OCI-LY7 (cell line): ENCODE measurements around the gene PLOD1. TPM values are rescaled to one million over a fixed set of nuclear protein-coding genes. Genes with fewer than 3 reads are reported as not detected.
"Not testable (repeated sequence)": the region's sequence is repeated elsewhere in the genome, so short reads cannot be mapped to it uniquely, and the experiment has no call there.

Experiments
- BruUV-seq: library from RNA; stranded (reverse); fragments of 400-500 nt; replicated peaks from 2 replicates; lab custom pipeline; 2021; lab: Mats Ljungman, UMichigan
- CTCF ChIA-PET: fragments of 300-600 bp; sonication (Branson Sonifier 250); formaldehyde crosslinking; loops from one replicate; lab custom pipeline; 2022; ENCODE audit warnings: antibody characterized with exemption; ENCODE audit not compliant: unreplicated experiment; lab: Charles Lee
- POLR2A ChIA-PET: fragments of 300-600 bp; sonication (Branson Sonifier 250); formaldehyde crosslinking; loops from one replicate; lab custom pipeline; 2022; ENCODE audit warnings: antibody characterized with exemption; lab: Charles Lee
- DNase-seq: peaks from one replicate; pipeline ENCODE4 v3.0.0-alpha.2; 2015; ENCODE audit warnings: low spot score
- H2AFZ ChIP-seq: fragments of 200-600 bp; sonication (generic), shearing (Covaris generic); 2 replicates; pipeline ENCODE4 v1.6.1; 2014; ENCODE audit warnings: mild to moderate bottlenecking, antibody characterized with exemption, low read length, moderate library complexity
- H3K27ac ChIP-seq: fragments of 200-600 bp; sonication (generic); 2 replicates; pipeline ENCODE4 v1.5.1; 2014; ENCODE audit warnings: mixed run types, low read depth, mild to moderate bottlenecking, moderate library complexity, low read length, inconsistent platforms; ENCODE audit not compliant: poor library complexity, severe bottlenecking
- H3K36me3 ChIP-seq: fragments of 200-600 bp; sonication (generic); 2 replicates; pipeline ENCODE4 v1.6.1; 2014; ENCODE audit warnings: mild to moderate bottlenecking, antibody characterized with exemption, low read length, moderate library complexity, mixed read lengths; ENCODE audit not compliant: insufficient read depth
- H3K4me1 ChIP-seq: fragments of 200-600 bp; sonication (generic); 2 replicates; pipeline ENCODE4 v1.5.1; 2014; ENCODE audit warnings: mild to moderate bottlenecking, low read length; ENCODE audit not compliant: insufficient read depth, poor library complexity, severe bottlenecking
- H3K4me2 ChIP-seq: fragments of 200-600 bp; sonication (generic); 2 replicates; pipeline ENCODE4 v1.6.1; 2014; ENCODE audit warnings: mild to moderate bottlenecking, low read length
- H3K4me3 ChIP-seq: fragments of 200-600 bp; sonication (generic); 2 replicates; pipeline ENCODE4 v1.5.1; 2014; ENCODE audit warnings: mild to moderate bottlenecking, low read depth, low read length; ENCODE audit not compliant: poor library complexity, severe bottlenecking
- H3K79me2 ChIP-seq: fragments of 200-600 bp; sonication (generic); 2 replicates; pipeline ENCODE4 v1.6.1; 2016; ENCODE audit warnings: low read depth, mild to moderate bottlenecking, low read length, moderate library complexity, mixed read lengths; ENCODE audit not compliant: insufficient read depth
- H3K9me2 ChIP-seq: fragments of 200-600 bp; sonication (generic); 2 replicates; pipeline ENCODE4 v1.6.1; 2016; ENCODE audit warnings: mild to moderate bottlenecking, low read length, mixed read lengths; ENCODE audit not compliant: insufficient read depth
- H3K9me3 ChIP-seq: fragments of 200-600 bp; sonication (generic); 2 replicates; pipeline ENCODE4 v1.6.1; 2014; ENCODE audit warnings: mild to moderate bottlenecking, mixed run types, low read length, mixed read lengths
- H4K20me1 ChIP-seq: fragments of 200-600 bp; sonication (generic); 2 replicates; pipeline ENCODE4 v1.6.1; 2014; ENCODE audit warnings: mild to moderate bottlenecking, antibody characterized with exemption, low read length, moderate library complexity, mixed read lengths; ENCODE audit not compliant: insufficient read depth
- EZH2phosphoT487 ChIP-seq: fragments of 200-600 bp; sonication (generic); IDR thresholded peaks from 2 replicates; pipeline ENCODE4 v1.6.1; 2018; ENCODE audit warnings: low read depth, borderline replicate concordance, mild to moderate bottlenecking, mixed run types, antibody characterized with exemption, low read length, moderate library complexity, mixed read lengths
- intact Hi-C: fragments of 100-400 bp; cut with micrococcal nuclease; formaldehyde crosslinking; loops from one replicate; pipeline ENCODE4 v1.10.0; 2022; ENCODE audit not compliant: unreplicated experiment
- total RNA-seq, 2 experiments: library from RNA; depleted of rRNA in 1 of 2; stranded (reverse); fragments of >200 nt in 1 of 2; shearing (Covaris generic) in 1 of 2; gene quantifications; 2 replicates each; pipeline ENCODE4 v1.2.3, GENCODE V29; 2014 to 2022
- TF ChIP-seq, protein P1 (sequence below): fragments of 200-600 bp; sonication (generic); conservative IDR thresholded peaks from 2 replicates; pipeline ENCODE4 v1.5.1; 2014; ENCODE audit warnings: mild to moderate bottlenecking, antibody characterized with exemption, low read length, moderate library complexity, mixed read lengths

Gene PLOD1
- total RNA-seq, 2 experiments from 2014 or later = 11.3 to 11.7 TPM

DNA sequence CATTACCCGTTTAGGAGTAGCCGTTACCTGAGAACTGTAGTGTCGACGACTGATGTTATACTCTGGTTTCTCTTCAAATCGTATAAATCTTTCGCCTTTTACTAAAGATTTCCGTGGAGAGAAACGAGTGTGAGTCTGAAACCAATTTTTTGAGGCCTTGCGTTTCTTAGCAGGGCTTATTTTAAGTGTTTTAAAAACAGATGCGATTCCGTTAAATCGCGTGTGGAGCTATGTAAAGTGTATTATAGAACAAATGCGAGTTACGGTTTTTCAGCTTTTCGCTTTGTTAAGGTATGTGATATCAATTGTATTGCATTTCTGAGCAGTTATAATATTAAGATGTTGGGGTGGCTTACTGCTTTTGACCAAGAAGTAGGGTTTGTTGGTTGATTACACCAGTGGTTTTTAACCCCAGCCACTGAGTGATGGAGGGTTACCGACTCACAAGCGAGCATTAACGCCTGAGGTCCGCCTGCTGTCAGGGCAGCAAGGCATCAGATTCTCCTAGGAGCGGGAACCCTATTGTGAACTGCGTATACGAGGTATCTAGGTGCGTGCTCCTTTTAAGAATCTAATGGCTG, 26.3 kb upstream of the PLOD1 start:
- peak overlapping the region; percentile 73 for H3K4me3 ChIP-seq
- no peaks in the 10 kb centered on the region for H3K79me2 ChIP-seq
- TSS peak; percentile 100 for BruUV-seq
- peaks cover 10% of the 10 kb centered on the region for H3K4me1 ChIP-seq
- no peaks in the 10 kb centered on the region for H3K9me3 ChIP-seq
- no peaks in the 10 kb centered on the region for H3K36me3 ChIP-seq
- no peaks in the 10 kb centered on the region for H4K20me1 ChIP-seq
- H3K27ac ChIP-seq = peak overlapping the region; percentile 98
- peak overlapping the region; percentile 91 for H3K4me2 ChIP-seq
- no peaks in the 10 kb centered on the region for H3K9me2 ChIP-seq
- peak; percentile 94 for DNase-seq
- ChIA-PET CTCF (interaction anchor here (0.9 kb wide), 1 partner anchor 44 kb away, joined by 3 read pairs; no protein-coding TSS in a partner anchor), POLR2A (interaction anchor here (0.6 to 3.8 kb wide), 22 partner anchors 9 to 131 kb away, joined by 3 to 44 read pairs (median 4); partner anchors contain the start of genes KIAA2013, MFN2, NPPA and PLOD1)
- intact Hi-C loops = loop anchor here (1.0 to 5.0 kb wide), 4 partner anchors 59 to 134 kb away; partner anchors contain the start of genes MFN2 and MIIP
- TF ChIP-seq EZH2phosphoT487 = no peak
- TF ChIP-seq, protein P1, sequence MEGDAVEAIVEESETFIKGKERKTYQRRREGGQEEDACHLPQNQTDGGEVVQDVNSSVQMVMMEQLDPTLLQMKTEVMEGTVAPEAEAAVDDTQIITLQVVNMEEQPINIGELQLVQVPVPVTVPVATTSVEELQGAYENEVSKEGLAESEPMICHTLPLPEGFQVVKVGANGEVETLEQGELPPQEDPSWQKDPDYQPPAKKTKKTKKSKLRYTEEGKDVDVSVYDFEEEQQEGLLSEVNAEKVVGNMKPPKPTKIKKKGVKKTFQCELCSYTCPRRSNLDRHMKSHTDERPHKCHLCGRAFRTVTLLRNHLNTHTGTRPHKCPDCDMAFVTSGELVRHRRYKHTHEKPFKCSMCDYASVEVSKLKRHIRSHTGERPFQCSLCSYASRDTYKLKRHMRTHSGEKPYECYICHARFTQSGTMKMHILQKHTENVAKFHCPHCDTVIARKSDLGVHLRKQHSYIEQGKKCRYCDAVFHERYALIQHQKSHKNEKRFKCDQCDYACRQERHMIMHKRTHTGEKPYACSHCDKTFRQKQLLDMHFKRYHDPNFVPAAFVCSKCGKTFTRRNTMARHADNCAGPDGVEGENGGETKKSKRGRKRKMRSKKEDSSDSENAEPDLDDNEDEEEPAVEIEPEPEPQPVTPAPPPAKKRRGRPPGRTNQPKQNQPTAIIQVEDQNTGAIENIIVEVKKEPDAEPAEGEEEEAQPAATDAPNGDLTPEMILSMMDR = no peak
- H2AFZ ChIP-seq = no peak overlapping the region

DNA sequence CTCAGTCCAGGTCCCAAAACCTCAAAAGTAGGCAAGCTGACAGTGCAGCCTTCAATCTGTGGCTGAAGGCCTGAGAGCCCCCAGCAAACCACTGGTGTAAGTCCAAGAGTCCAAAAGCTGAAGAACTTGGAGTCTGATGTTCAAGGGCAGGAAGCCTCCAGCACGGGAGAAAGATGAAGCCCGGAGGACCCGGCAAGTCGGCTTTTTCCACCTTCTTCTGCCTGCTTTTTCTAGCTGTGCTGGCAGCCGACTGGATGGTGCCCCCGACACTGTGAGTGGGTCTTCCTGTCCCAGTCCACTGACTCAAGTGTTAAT, 23.6 kb upstream of the PLOD1 start:
- DNase-seq, H3K79me2 ChIP-seq, H3K4me3 ChIP-seq, H2AFZ ChIP-seq, H3K4me2 ChIP-seq, H3K9me3 ChIP-seq, H3K9me2 ChIP-seq, intact Hi-C loops, CTCF ChIA-PET, H3K36me3 ChIP-seq, BruUV-seq, H3K27ac ChIP-seq, H4K20me1 ChIP-seq: not testable (repeated sequence)
- POLR2A ChIA-PET = interaction anchor here (0.6 to 3.8 kb wide), 5 partner anchors 14 to 108 kb away, joined by 3 to 44 read pairs (median 4); no protein-coding TSS in a partner anchor
- H3K4me1 ChIP-seq = peaks cover 37% of the 10 kb centered on the region

GRCh38 chr1:11912000-11912399, 22.5 kb upstream of the PLOD1 start:
- ChIA-PET POLR2A (interaction anchor here (1.5 kb wide), 1 partner anchor 18 kb away, joined by 4 read pairs; no protein-coding TSS in a partner anchor), CTCF (no interaction called here)
- intact Hi-C loops = no loop called here

DNA sequence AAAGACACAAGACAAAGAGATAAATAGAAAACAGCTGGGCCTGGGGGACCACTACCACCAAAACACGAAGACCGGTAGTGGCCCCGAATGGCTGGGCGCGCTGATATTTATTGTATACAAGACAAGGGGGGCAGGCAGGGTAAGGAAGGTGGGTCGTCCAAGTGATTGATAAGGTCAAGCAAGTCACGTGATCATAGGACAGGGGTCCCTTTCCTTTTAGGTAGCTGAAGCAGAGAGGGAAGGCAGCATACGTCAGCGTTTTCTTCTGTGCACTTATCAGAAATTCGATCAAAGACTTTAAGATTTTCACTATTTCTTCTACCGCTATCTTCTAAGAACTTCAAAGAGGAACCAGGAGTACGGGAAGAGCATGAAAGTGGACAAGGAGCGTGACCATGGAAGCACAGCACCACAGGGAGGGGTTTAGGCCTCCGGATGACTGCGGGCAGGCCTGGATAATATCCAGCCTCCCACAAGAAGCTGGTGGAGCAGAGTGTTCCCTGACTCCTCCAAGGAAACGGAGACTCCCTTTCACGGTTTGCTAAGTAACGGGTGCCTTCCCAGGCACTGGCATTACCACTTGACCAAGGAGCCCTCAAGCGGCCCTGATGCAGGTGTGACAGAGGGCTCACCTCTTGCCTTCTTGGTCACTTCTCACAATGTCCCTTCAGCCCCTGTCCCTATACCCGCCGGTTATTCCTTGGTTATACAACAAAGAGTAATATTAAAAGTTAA, 21.9 kb upstream of the PLOD1 start:
- not testable (repeated sequence) for H3K9me3 ChIP-seq

More at GRCh38 chr1:11912000-11912399, 22.5 kb upstream of the PLOD1 start:
- Histone ChIP-seq H3K36me3 (peaks cover 7% of the 10 kb centered on the region; the same call in 1 of the 2 replicates), H2AFZ (no peak overlapping the region), H3K79me2 (no peaks in the 10 kb centered on the region), H3K4me1 (peaks cover 38% of the 10 kb centered on the region), H3K9me3 (no peaks in the 10 kb centered on the region), H3K4me3 (no peak overlapping the region), H4K20me1 (no peaks in the 10 kb centered on the region), H3K27ac (no peak overlapping the region), H3K9me2 (no peaks in the 10 kb centered on the region), H3K4me2 (no peak overlapping the region)
- BruUV-seq = no TSS peak
- no peak for TF ChIP-seq EZH2phosphoT487
- TF ChIP-seq, protein P1 = no peak
- no peak for DNase-seq

More for the DNA sequence above, 21.9 kb upstream of the PLOD1 start:
- BruUV-seq, H3K36me3 ChIP-seq, H3K9me2 ChIP-seq, POLR2A ChIA-PET, CTCF ChIA-PET, H2AFZ ChIP-seq, H3K79me2 ChIP-seq, H3K27ac ChIP-seq, DNase-seq, H3K4me2 ChIP-seq, intact Hi-C loops, H3K4me3 ChIP-seq, H4K20me1 ChIP-seq: not testable (repeated sequence)
- peaks cover 33% of the 10 kb centered on the region for H3K4me1 ChIP-seq
